D341Med (cell line): ENCODE measurements around the gene ELL.

Experiments
- DNase-seq: peaks from one replicate; pipeline ENCODE4 v3.0.0; 2012; ENCODE audit warnings: low spot score

Gene ELL

DNA sequence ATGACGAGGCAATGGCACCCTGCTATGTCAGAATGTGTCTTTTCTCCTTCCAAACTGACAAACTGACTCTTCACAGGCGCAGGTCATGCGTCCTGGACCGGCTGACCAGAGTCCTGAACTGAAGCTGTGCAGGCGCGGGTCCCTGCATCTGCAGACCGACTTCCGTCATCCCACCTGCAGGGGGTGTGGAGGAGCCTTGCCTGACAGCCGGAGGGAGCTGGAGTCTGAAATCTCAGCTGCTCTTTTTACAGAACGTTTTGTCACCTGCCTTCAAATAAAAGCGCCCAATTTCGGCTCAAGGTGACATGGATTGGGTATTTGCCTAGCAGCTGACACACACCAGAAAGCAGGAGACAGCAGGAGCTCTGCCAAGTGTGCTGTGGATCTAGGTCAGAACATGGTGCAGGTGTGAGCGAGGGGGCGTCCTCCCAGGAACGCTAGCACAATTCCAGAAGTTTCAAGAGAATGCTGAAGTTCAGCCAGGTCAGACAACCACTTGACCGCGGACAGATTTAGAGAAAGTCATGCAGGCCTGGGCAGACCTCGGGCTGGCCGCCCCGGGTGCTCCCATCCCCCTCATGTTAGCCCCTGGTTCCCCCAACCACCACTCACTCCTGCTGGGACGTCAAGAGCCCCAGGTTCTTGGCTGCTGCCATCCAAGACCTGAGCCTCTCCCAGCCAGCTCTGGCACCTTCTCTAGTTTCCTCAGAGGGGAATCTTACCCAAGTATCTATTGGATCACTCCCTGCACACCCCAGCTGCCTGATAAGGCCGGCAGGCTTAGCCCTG is 32.8 kb downstream of the ELL start:
- peak; percentile 81 for DNase-seq

GRCh38 chr19:18488403-18488723 is 33.5 kb downstream of the ELL start:
- peak; percentile 60 for DNase-seq

DNA sequence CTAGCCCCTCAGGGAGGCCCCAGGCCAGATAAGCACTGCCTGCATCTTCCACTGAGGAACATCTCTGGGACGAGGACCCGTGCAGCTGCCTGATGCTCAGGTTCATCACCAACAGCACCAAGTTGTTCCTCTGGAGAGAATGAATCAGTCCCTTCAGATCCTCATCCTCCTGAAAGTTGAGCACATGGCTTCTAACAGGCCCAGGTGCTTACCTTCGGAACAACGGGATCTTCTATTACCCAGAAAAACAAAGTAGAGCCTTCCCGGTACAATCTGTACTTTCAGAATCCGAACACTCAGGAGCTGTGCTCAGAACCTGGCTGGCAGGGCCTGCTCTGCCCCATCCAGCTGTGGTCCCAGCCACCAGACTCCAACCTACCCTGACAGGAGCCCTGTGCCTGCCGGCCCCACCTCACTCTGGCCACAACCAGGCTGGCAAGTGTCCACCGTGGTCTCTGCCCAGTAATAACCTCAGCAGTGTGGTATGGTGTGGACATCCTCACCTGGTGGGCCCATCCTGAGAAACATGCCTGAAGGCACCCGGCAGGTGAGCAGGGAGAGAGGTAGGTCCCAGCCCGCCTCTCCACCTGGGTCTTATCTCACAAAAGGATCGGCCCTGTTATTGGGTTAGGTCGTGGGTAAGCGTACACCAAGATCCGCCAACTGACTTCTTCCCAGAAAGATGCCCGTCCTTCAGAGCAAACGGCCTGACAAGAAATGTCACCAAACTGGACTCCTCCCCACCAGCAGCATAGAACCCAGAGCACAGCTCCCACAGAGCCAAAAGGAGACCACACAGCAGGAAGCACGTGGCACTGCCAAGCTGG is 34.1 kb downstream of the ELL start:
- no peak for DNase-seq

GRCh38 chr19:18486746-18487145 is 35.1 kb downstream of the ELL start:
- no peak for DNase-seq

DNA sequence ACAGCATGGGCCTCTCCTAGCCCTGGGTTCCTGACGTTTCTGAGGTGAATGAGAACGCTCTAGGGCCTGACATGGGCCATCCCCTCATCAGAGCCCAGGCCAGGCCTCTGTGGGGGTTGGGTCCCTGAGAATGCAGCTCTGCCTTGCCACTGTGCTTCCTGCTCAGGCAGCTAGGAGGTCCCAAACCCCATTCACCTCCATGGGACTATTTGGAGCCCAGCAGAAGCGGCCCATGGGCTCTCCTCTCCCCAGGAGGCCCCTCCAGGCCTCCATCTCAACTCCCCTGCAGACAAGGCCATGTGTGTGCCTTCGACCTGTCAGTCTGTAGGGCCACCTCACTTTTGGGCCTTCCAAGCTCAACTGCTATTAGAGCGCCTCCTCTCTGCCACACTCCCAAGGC is 36.9 kb downstream of the ELL start:
- no peak for DNase-seq

- no peak for DNase-seq
These were observed 38.6 kb downstream of the ELL start for GRCh38 chr19:18483119-18483890.

GRCh38 chr19:18481505-18482222 is 40.2 kb downstream of the ELL start:
- DNase-seq, result no peak

- DNase-seq, result no peak
These were observed 41.7 kb downstream of the ELL start for GRCh38 chr19:18480006-18480691.

DNA sequence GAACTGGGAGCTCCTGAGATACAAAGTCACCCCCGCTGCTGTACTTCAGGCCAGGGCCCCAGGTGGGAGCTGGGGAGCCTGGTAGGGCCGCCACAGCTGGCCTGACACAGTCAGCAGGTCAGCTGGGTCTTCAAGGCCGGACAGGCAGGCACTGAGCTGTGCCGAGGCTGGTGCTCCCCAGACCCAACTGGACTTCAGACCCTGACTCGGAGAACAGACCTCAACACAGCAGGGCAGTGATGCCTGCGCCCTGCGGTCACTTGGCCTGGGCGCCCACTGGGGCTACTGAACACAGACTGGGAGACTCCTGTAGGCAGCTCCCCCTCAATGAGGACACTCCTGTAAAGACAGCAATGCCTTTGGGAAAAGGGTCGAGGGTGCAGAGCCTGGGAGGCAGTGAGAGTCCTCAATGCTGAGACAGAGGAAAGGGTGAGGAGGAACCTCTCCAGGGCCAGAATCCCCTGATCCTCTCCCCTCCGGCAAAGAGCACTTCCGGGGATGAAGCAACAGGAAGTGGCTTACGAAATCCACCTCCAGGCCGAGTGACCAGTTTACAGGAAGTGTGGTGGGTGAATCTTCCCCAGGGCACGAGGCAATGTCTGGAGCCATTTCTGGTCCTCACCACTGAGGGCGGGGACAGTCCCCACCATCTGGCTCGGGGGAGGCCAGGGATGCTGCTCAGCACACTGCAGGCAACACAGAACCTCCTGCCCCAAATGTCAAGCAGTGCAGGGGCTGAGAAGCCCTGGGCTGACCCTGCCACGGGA is 43.1 kb downstream of the ELL start:
- DNase-seq, result no peak

DNA sequence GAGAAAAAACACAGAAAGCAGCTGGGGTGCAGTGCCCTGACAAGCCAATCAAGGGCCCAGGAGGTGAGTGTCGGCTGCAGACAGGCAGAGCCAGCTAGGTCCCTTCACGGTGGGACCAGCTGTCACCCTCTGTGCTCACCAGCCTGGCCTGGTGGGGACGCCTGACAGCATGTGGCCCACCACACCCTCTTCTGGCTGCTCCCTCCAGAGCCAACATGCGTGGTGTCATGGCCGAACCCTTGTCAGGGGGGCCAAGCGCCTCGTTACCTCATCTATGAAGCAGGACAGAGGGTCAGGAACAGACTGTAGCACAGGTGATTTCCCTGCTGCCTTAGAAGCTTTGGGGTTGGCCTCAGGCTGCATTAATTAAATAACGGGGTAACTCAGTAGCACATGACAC is 43.9 kb downstream of the ELL start:
- DNase-seq, result peak; percentile 64

- DNase-seq, result no peak
These were observed 44.7 kb downstream of the ELL start for GRCh38 chr19:18477042-18477779.

GRCh38 chr19:18476507-18477041 is 45.3 kb downstream of the ELL start:
- DNase-seq, result no peak

GRCh38 chr19:18475762-18476331 is 46.0 kb downstream of the ELL start:
- DNase-seq, result no peak

DNA sequence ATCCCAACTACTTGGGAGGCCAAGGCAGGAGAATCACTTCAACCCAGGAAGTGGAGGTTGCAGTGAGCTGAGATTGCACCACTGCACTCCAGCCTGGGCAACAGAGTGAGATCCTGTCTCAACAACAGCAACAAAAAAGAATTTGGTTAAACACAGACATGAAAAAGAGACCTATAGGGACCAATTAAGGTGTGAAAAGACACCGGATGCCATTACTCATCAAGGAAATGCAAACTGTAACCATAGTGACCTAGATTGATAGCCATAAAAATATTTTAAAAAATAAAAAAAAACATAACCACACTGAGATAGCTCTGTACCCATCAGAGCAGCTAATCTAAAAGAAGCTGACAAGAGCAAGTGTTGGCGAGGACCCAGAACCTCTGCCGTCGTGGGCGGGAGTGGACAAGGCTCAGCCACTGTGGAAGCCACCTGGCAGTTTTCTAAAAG is 46.8 kb downstream of the ELL start:
- DNase-seq, result no peak

DNA sequence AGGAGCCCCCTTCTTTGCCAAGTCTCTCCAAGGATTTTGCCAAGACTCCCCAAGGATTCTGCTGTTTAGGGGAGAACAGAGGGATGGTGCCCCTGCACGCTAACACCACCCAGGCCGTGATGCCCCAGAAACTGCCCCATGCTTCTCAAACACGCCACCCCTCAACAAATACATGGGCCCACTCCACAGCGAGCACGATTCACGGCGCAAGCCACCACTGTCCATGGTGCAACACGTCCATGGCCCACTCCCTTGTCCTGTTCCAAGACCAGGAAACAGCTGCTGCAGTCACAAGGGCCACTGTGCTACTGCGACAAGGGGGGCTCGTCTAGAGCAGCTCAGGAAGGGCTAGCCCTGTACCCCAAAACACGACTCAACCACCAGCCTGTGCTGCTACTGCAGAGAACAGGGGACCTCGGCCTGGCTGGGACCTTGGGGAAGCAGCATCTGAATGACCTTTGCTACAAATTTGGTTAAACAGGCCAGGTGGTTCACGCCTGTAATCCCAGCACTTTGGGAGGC is 47.4 kb downstream of the ELL start:
- DNase-seq, result no peak

DNA sequence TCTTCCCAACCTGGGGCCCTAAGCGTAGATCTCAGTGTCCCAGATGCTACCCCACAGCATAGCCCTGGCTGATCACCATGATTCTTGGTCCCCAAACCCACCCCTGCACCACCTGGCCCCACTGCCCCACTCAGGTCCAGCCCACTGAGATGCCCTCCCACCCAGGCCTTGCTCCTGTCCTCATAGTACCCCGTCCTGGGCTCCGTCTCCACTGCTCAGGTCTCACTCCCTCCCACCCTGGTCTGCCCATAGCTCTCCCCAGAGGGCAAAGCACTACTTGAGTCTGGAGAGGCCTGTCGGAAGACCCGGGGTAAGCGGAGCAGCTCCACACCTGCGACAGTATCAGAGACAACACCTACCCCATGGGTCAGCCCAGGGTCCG is 48.2 kb downstream of the ELL start:
- DNase-seq, result no peak

GRCh38 chr19:18473003-18473705 is 48.7 kb downstream of the ELL start:
- no peak for DNase-seq

- DNase-seq, result no peak
These were observed 51.1 kb downstream of the ELL start for GRCh38 chr19:18470787-18471186.
